HG02938 (cell line): ENCODE measurements around the gene MTX2.

Source experiments
- ATAC-seq: cut with Tn5 transposase; IDR thresholded peaks from one replicate; pipeline ENCODE4 v1.9.1; 2021; ENCODE audit warnings: mild to moderate bottlenecking, moderate library complexity; ENCODE audit not compliant: unreplicated experiment

MTX2 gene

DNA sequence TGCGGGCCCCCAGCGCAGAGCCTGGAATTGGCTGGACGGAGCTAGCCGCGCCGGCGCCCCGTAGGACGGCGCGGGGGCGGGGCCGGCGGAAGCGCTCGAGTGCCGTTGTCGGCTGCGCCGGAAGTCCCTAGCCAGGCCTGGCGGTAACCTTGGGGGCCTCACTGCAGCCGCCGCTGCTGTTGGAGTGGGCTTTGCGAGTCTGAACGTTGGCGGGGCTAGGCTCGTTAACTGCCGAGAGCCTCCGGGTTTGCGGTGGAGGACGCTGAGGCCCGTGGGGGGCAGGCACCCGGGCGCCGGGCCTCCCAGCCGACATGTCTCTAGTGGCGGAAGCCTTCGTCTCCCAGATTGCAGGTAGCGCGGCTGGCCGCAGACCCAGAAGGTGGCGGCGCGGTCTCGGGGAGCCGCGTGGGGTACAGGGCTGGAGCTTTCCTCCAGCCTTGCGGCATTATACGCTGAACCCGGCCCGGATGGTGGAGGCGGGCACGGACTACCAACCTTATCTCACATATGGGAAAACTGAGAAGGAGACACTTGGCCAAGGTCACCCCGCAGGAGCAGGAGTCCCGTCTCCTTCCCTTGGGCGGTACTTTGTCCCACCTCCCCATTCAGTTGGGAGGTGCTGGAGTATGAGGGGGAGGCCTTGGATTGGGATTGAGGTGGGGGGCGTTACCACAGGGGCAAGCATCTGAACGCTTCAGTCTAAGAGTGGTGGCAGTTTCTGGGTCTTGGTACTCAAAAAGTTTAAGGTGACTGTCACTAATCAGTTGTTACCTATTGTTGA lies at the start of gene MTX2:
MTX2 (plus strand) TSS at position 124 of the 781 bp plus-strand sequence; CDS start at position 312, 188 bp downstream.
- ATAC-seq: peak; percentile 92

DNA sequence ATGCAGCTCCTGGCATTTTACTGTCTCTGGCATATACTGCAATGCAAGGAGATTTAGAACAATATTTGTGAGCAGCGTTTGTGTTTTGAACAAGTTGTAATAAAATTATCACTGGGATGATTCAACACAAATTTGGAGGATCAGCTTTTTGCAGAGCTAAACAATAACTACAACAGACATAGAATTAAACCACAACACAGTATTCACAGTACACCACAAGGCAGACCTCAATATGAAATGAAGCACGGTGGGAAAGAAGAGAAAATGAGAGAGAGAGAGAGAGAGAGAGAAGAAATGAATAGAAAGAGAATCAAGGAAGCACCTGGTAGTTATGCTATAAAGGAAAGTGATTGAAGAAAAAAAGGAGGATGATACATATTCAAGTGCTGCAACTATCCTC lies 41.4 kb upstream of the MTX2 start:
- no peak for ATAC-seq

DNA sequence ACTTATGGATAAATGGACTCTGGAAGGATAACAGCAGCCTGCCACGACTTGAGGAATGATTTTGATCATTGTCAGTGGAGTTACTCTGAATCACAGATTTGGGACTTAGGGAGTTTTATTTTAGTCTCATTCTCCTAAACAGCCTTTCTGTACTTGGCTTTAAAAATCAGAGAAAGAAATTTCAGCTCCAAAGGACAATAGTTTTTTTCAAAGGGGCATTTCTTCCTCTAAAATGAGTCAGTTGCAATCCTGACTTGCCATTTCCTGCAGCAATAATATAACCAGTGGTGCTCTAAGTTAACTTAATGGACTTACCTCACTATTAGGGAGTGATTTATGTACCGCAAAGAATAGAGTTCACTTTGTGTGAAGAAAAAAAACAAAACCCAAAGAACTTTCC lies 35.1 kb upstream of the MTX2 start:
- no peak for ATAC-seq

DNA sequence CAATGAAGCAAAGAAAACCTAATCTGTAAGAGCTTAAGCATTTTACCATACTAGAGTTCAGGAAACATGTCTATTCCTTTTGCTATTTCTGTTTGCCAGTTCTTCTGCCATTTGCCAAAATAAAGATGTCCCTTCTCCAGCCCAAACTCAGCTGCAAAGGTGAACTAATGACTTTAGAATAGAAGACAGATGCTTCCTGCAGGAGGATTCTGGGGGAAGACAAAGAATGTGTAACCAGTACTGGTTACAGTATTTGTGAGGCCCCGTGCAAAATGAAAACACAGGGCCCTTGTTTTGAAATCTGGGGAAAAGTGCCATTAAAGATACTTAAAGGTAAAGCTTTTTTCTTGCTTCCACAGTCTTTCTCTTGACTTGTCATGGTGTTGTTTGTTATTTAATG lies 34.3 kb upstream of the MTX2 start:
- no peak for ATAC-seq

DNA sequence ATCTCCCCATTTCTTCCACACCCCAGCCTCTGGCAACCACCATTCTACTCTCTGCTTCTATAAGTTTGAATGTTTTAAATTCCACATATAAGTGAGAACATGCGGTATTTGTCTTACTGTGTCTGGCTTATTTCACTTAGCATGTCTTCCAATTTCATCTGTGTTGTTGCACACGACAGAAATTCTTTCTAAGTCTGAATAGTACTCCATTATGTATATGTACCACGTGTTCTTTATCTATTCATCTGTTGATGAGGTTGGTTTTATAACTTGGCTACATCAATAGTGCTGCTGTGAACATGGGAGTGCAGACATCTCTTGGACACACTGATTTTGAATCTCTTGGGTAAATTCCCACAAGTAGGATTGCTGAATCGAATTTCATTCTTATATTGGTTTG lies 31.8 kb upstream of the MTX2 start:
- no peak for ATAC-seq

DNA sequence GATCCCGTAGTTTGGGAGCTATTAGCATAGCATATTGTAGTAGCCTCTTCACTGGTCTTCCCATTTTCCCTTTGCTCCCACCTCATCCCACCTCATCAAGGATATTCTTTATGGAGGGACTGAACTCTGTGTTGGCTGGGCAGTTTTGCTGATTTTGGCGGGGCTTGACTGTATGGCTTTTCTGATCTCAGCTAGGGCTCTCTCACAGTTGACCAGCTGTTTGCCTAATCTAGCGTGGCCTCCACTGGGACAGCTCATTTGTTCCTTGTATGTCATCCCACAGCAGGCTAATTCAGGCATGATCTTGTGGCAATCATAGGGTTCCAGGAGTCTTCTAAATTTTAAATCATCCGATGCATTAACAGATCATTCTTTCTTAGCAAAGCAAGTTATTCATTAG lies 30.2 kb upstream of the MTX2 start:
- no peak for ATAC-seq

DNA sequence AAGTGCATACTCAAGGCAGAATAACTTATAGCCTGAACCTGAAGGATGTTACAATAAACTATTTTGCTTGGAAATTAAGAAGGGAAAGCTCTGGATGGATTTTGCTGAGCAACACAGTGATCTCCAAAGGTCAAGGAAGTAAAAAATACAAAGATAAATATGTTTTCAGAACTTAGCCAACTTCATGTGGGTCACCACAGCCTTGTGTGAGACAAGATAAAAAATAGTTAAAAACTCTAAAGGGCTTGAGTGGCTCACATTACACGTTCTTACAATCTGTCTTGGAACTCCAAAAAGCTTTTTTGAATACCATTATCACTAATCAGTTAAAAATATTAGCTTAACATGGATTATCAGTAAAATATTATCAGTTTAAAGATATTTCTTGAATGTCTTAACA lies 28.9 kb upstream of the MTX2 start:
- ATAC-seq: no peak

DNA sequence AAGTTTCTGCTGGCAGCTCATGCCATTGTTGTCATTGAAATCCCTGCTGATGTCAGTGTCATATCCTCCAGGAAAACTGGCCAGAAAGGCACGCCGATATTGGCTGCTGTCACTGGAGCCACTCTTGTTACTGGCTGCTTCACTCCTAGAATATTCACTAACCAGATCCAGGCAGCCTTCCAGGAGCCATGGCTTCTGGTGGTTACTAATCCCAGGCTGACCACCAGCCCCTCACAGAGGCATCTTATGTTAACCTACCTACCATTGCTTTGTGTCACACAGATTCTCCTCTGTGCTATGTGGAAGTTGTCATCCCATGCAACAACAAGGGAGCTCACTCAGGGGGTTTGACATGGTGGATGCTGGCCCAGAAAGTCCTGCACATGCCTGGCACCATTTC lies 27.0 kb upstream of the MTX2 start:
- ATAC-seq: no peak

DNA sequence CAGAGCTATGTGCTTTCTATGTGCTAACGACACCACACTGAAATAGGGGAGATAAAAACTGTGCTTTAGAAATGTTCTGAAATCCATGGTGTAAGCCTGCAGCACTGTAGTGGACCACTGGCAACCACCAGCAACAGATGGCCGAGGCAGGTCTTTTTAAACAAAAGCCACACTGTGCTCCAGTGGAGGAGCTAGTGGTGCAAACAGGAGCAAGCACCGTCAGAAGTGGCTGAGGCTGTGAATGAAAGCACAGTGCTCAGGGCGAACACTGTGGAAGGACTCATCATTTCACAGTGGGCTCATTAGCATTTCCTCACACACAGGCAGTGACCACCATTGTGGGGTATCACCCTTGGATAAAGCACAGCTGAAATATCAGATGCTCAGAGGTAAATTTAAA lies 22.9 kb upstream of the MTX2 start:
- no peak for ATAC-seq

DNA sequence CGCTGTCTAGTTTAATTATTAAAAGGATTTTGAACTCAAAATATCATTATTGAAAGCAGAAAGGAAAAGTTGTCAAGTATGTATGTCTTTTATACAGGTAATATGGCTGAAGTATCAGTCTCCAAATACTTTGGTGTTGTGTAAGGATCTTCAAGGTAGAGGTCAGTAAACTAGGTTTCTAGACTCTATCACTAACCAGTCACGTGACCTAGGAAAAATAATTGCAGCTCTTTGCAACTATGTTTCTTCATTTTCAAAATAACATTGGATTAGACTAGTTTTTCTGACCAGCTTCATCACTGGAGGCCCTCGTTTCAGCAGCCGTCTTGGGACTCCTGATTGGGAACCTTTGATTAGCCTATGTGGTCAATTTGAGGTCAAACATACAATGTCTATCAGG lies 21.4 kb upstream of the MTX2 start:
- no peak for ATAC-seq

DNA sequence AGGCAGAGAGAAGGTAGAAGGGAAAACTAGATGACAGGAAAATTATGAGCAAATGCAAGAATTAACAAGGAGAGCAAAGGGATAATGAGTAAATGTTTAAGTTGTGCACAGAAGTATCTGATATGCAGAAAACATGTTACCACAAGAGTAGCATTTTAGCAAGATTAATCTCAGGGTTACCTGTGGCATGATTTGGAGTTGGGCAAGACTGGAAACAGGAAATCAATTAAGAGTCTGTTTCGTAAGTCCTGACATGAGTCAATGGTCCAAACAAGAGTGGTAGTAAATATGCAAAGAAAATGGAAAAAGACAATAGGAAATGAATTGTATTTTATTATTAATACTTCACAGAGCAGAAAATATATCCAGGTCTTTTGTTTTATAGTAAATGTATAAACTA lies 17.3 kb upstream of the MTX2 start:
- ATAC-seq: no peak

DNA sequence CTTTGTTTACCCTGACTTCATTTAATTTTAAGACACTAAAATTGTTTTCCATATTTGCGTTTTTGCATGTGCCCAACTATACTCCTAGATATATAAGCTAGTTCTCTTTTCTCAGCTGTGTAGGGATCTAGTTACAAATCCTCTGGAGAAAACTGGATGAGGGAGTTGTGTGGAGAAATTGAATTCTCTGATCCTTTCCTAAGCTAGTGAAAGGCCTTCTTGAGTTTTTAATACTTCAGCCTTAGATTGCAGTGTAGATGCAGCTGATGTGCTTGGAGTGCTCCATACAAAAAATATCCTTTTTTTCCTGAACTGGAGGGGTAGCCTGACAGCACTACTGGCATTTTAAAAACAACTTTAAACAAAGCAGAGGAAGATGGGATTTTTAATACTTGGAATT lies 8.6 kb upstream of the MTX2 start:
- ATAC-seq: no peak

DNA sequence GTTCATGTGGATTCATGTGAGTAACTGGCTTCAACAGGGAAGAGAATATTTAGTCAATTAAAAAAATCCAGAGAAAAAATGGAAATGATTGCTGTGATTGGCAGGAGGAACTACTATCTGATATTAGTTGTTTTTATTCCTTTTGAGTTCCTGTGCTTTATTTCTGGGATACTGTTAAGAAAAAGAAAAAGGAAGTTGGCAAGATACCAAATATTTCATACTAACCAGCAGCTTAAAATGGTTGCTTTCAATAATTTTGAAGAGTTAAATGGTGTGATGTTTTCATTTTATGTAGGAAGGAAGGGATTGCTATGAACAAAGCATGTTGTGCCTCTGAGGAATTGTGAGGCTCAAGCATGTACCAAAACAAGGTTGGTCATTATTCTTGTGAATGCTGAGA lies 8.1 kb upstream of the MTX2 start:
- ATAC-seq: no peak

DNA sequence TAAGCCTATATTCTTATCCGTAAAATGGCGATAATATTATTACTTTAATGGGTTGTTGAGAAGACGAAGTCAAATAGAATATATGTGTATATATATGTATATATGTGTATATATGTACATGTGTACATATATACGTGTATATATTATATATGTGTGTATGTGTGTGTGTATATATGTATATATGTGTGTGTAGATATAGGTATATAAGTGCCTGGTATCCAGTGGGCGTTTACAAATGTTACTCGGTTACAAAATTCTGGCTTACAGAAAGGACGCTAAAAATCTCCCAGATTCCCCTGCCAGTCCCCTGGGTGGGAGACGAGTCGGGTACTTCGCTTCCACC lies 295 bp upstream of the MTX2 start:
- ATAC-seq: peak; percentile 28

DNA sequence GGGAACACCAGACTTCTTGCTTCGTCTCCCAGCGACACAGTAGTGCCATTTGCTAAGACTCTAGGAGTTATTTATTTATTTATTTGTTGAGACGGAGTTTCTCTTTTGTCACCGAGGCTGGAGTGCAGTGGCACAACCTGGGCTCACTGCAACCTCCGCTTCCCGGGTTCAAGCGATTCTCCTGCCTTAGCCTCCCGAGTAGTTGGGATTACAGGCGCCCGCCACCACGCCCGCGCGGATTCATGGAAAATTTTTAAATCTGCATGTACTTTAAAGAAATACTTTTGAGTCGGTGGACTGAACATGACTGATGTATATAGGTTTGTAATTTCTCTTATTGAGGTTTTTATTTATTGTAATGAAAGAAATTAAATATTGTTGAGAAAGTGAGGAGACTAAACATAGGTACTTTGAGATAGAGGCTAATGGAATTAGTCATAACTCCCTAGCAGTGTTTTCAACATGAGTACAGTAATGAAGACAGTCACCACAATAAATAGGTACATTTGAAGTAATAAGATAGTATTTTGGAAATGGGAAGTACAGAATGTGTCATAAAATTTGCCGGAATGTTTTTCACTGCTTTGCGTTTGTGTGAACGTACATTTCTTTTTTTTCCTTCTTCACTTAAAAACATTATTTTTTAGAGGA lies 983 bp downstream of the MTX2 start:
- no peak for ATAC-seq

DNA sequence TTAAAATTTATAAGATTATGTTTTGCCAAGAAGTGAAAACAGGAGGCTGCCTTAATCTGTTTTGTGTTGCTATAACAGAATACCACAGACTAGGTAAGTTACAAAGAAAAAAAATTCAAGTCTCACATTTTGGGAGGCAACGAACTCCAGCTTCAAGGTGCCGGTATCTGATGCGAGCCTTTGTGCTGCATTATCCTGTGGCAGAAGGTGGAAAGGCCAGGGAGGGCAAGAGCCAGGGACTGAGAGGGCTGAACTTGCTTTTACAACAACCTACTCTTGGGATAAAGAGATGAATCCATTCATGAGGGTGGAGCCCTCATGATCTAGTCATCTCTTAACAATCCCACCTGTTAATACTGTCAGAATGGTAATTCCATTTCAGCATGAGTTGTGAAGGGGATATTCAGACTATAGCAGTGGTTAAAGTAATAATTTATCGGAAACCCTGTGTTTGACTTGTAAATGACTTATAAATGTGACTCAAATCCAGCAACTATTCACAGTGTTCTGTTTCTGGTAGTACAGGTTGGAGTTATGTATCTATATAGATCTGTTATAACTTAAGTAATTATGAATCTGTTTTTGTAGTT lies 3.7 kb downstream of the MTX2 start:
- no peak for ATAC-seq

DNA sequence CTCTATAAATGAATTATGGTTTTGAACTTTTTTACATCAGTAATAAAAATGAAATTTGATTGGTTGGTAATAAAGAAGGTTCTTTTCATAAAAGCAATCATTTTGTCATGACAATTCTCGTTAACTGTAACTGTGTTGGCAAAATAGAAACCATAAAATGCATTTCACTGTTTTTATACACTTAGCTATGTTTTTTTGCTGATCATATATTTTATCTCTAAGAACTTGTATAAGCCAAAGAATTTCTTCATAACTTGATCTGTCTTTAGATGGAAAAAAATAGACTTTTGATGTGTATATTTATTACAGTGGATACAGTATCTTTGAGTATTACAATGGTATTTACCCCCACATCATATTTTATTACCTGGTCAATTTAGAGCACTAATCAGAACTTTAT lies 9.7 kb downstream of the MTX2 start:
- no peak for ATAC-seq

DNA sequence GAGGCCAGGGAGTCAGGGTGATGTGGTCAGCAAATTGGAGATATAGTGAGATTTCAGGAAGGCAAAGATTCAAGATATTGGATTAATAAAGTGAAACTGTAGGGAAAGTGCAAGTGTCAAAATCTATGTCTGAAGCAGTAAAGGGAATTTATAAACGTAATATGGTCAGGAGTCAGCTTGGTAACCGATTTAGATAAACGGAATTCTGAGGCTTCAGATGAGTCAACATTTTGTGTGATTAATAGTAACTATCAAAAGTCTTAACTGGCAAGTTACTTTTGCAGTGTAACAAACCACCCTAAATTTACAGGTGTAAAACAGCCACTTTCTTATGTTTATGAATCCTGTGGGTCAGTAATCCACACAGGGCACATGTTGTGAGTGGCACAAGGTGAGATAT lies 10.9 kb downstream of the MTX2 start:
- no peak for ATAC-seq

DNA sequence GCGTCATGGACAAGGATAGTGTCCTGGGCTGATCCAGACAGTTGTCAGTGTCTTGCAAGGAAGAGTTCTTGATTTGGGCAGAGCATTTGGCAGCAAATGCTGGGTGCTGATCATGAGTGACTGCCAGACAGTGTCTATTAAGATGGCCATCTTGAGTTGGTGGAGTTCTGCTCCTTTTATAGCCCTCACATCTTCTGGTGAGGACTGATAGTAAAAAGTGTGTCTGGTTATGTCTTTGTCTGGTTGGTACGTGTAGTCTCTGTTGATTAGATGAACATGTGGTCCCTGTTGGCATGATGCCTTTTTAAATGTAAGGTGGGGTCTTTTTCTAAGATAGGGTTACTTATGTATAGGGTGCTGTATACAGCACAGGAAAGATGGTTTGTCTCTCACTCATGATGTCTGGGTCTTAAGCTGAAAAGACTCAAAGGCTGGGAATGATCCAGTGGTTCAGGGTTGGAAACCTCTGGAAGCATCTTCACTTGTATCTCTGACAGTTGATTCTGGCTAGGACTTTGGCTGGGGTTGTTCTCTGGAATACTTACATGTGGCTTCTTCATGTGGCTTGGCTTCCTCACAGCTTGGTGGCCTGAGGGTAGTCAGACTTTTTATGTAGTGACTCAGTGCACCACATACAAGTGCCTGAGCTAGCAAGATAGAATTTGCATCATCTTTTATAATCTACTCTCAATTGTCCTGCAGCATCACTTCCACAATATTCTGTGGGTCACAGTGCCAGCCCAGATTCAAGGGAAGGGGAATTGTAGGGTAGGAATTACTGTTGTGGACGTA lies 11.8 kb downstream of the MTX2 start:
- no peak for ATAC-seq

DNA sequence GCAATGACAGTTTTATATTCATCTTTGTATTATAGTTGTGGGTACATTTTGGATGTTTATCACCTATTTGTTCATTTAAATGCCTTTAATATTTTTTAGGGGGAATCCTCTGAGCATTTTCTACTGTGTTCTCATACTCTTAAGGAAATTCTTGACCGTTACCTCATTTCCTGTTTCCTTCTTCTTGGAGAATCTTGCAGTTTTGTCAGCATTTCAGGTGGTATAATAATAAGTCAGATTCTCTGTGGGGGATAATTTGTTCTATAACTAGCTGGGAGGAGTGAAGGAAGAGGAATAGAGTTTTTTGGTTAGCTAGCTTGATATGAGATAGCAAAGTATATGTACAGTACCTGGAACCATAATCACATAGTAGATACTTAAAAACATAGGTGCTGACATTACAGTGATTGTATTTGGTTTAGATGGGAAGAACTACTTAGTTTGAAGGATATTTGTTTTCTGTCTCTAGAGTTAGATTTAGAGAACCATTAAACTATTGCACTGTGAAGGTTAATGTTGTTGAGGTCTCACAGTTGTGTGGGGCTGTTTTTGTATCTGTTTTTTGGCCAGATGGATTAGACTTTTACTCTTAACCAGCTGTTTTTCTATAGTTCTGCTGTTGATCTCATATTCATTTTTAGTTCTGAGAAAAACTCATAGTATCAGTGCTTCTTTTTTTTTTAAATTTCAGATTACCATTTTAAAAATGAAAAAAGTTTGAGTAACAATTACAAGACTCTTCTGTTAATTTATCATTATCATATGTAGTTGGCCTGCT lies 14.2 kb downstream of the MTX2 start:
- peak; percentile 52 for ATAC-seq

DNA sequence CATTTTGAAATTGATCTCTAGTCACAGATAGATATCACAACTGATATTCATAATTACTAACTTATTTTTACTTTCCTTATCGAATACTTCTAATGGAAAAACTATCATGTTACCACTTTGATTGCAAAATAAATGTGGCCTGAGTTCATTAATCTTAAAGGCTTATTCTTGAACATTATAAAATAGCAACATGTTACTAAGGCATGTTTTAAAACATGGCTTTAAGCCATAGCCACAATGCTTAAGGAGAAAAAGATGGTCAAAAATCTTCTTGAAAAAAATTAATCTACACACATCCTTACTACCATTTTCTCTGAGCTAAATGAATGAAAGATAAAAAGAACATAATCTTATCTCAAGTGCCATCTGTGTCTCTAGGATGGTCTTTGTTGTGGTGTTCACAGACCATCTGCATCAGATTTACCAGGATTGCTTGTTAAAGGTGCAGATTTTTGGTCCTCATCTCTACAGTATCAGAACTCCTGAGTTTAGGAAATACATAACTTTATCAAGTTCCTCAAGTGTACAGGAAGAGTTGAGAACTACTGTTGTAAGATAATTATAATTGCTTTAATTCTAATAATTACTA lies 15.3 kb downstream of the MTX2 start:
- ATAC-seq: no peak
